22Rv1 (cell line): ENCODE data around the gene PLXNA4.

Source experiments
- ZFX ChIP-seq: fragments of 450-650 bp; IDR thresholded peaks from 2 replicates; pipeline ENCODE4 v1.6.1; 2017; ENCODE audit warnings: antibody characterized with exemption, borderline replicate concordance
- TF ChIP-seq, protein P1 (sequence below): fragments of 450-650 bp; IDR thresholded peaks from 2 replicates; pipeline ENCODE4 v1.5.1; 2017; ENCODE audit warnings: mild to moderate bottlenecking

DNA sequence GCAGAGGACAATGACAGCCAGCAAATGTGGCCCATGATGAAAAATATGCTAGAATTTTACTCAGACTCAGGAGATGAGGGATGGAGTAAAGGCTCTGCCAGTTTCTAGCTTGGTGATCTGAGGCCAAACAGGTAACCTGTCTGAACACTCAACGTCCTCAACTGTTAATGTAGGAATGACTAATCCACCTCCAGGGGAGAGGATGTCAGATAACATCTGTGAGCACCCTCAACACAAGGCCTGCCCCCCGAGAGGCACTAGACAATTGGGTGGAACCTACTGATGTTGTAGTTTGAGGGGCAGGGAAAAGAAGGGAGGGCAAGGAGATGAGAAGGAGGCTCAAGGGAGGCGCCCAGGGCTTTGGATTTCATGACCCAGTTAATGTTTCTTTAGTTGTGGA, 445.1 kb downstream of the PLXNA4 start:
- TF ChIP-seq, protein P1, sequence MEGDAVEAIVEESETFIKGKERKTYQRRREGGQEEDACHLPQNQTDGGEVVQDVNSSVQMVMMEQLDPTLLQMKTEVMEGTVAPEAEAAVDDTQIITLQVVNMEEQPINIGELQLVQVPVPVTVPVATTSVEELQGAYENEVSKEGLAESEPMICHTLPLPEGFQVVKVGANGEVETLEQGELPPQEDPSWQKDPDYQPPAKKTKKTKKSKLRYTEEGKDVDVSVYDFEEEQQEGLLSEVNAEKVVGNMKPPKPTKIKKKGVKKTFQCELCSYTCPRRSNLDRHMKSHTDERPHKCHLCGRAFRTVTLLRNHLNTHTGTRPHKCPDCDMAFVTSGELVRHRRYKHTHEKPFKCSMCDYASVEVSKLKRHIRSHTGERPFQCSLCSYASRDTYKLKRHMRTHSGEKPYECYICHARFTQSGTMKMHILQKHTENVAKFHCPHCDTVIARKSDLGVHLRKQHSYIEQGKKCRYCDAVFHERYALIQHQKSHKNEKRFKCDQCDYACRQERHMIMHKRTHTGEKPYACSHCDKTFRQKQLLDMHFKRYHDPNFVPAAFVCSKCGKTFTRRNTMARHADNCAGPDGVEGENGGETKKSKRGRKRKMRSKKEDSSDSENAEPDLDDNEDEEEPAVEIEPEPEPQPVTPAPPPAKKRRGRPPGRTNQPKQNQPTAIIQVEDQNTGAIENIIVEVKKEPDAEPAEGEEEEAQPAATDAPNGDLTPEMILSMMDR, result no peak
- no peak for TF ChIP-seq ZFX
